ENCODE measurements around the gene DCAF10. TPM values are rescaled to one million over a fixed set of nuclear protein-coding genes. Genes with fewer than 3 reads are reported as not detected.
"Not testable (repeated sequence)": the region's sequence is repeated elsewhere in the genome, so short reads cannot be mapped to it uniquely, and the experiment has no call there.

DCAF10 gene
- total RNA-seq, 2 experiments from 2014 or later: 12.8 to 20.8 TPM

GRCh38 chr9:37889536-37889935, 88.9 kb downstream of the DCAF10 start:
- no peaks in the 10 kb centered on the region for H3K9me3 ChIP-seq (ENCODE audit: low read length)
- no peak overlapping the region for H3K4me2 ChIP-seq (ENCODE audit: low read length)
- intact Hi-C loops (cut with micrococcal nuclease; ENCODE audit: unreplicated experiment): no loop called here
- H2AFZ ChIP-seq (ENCODE audit: low read length): no peak overlapping the region
- no peak for DNase-seq (ENCODE audit: low spot score)
- peaks cover 9% of the 10 kb centered on the region; the same call in 1 of the 2 replicates for H3K79me2 ChIP-seq (ENCODE audit: insufficient read depth, low read depth, low read length)
- no TSS peak for BruUV-seq (replicated peaks)
- peaks cover 66% of the 10 kb centered on the region for H3K36me3 ChIP-seq (ENCODE audit: insufficient read depth, low read length)
- H3K4me3 ChIP-seq (ENCODE audit: low read depth, low read length, poor library complexity, severe bottlenecking): no peak overlapping the region
- H3K27ac ChIP-seq (ENCODE audit: low read depth, low read length, poor library complexity, severe bottlenecking): no peak overlapping the region
- no peaks in the 10 kb centered on the region for H4K20me1 ChIP-seq (ENCODE audit: insufficient read depth, low read length)
- H3K9me2 ChIP-seq (ENCODE audit: insufficient read depth, low read length): no peaks in the 10 kb centered on the region
- POLR2A ChIA-PET: no interaction called here
- TF ChIP-seq CTCF (conservative IDR thresholded peaks at IDR 0.05; ENCODE audit: low read length): no peak
- no peak for TF ChIP-seq EZH2phosphoT487 (IDR thresholded peaks at IDR 0.05; ENCODE audit: borderline replicate concordance, low read depth, low read length)
- H3K4me1 ChIP-seq (ENCODE audit: insufficient read depth, low read length, poor library complexity, severe bottlenecking): no peaks in the 10 kb centered on the region
- CTCF ChIA-PET (ENCODE audit: unreplicated experiment): no interaction called here

GRCh38 chr9:37891042-37891441, 90.4 kb downstream of the DCAF10 start:
- H3K9me3 ChIP-seq (ENCODE audit: low read length); H2AFZ ChIP-seq (ENCODE audit: low read length); H3K4me3 ChIP-seq (ENCODE audit: low read depth, low read length, poor library complexity, severe bottlenecking); H3K79me2 ChIP-seq (ENCODE audit: insufficient read depth, low read depth, low read length); H3K27ac ChIP-seq (ENCODE audit: low read depth, low read length, poor library complexity, severe bottlenecking); H3K4me2 ChIP-seq (ENCODE audit: low read length); CTCF ChIA-PET (ENCODE audit: unreplicated experiment); DNase-seq (ENCODE audit: low spot score); H4K20me1 ChIP-seq (ENCODE audit: insufficient read depth, low read length); H3K4me1 ChIP-seq (ENCODE audit: insufficient read depth, low read length, poor library complexity, severe bottlenecking); H3K9me2 ChIP-seq (ENCODE audit: insufficient read depth, low read length); POLR2A ChIA-PET; BruUV-seq (replicated peaks): not testable (repeated sequence)
- peaks cover 73% of the 10 kb centered on the region for H3K36me3 ChIP-seq (ENCODE audit: insufficient read depth, low read length)
- intact Hi-C loops (cut with micrococcal nuclease; ENCODE audit: unreplicated experiment): loop anchor here (10.0 kb wide), 1 partner anchor 46 kb away; no protein-coding TSS in a partner anchor

- Histone ChIP-seq H3K27ac (ENCODE audit: low read depth, low read length, poor library complexity, severe bottlenecking) (no peak overlapping the region), H3K4me3 (ENCODE audit: low read depth, low read length, poor library complexity, severe bottlenecking) (no peak overlapping the region), H3K4me2 (ENCODE audit: low read length) (no peak overlapping the region), H3K9me3 (ENCODE audit: low read length) (no peaks in the 10 kb centered on the region), H3K4me1 (ENCODE audit: insufficient read depth, low read length, poor library complexity, severe bottlenecking) (no peaks in the 10 kb centered on the region), H3K79me2 (ENCODE audit: insufficient read depth, low read depth, low read length) (peaks cover 9% of the 10 kb centered on the region; the same call in 1 of the 2 replicates), H4K20me1 (ENCODE audit: insufficient read depth, low read length) (no peaks in the 10 kb centered on the region), H3K36me3 (ENCODE audit: insufficient read depth, low read length) (peaks cover 77% of the 10 kb centered on the region), H2AFZ (ENCODE audit: low read length) (no peak overlapping the region), H3K9me2 (ENCODE audit: insufficient read depth, low read length) (no peaks in the 10 kb centered on the region)
- intact Hi-C loops (cut with micrococcal nuclease; ENCODE audit: unreplicated experiment): loop anchor here (10.0 kb wide), 1 partner anchor 47 kb away; no protein-coding TSS in a partner anchor
- ChIA-PET CTCF (ENCODE audit: unreplicated experiment) (no interaction called here), POLR2A (no interaction called here)
- TF ChIP-seq CTCF (conservative IDR thresholded peaks at IDR 0.05; ENCODE audit: low read length): no peak
- no TSS peak for BruUV-seq (replicated peaks)
- no peak for DNase-seq (ENCODE audit: low spot score)
These were observed 91.5 kb downstream of the DCAF10 start for GRCh38 chr9:37892063-37892462.

Measured in OCI-LY7 (cell line).